CD14-positive monocyte (primary cell): ENCODE data around the gene UCP2. TPM values are rescaled to one million over a fixed set of nuclear protein-coding genes. Genes with fewer than 3 reads are reported as not detected.

Experiments
- DNase-seq, 3 donors: peaks; one replicate each; pipeline ENCODE4 v3.0.0-alpha.2; 2011 to 2022
- H2AFZ ChIP-seq: 2 replicates; pipeline ENCODE4 v1.6.0; 2012; ENCODE audit warnings: mild to moderate bottlenecking, low read depth, low read length, inconsistent platforms; ENCODE audit not compliant: insufficient read depth, poor library complexity, severe bottlenecking
- H3K27ac ChIP-seq, 2 donors: 1 replicate in 1 of 2; 2 replicates in 1 of 2; pipeline ENCODE4 v1.5.1; 2012 to 2013; ENCODE audit warnings: low read length in 2 of 2, control low read depth in 1 of 2, inconsistent platforms in 1 of 2, low read depth in 1 of 2, mild to moderate bottlenecking in 1 of 2
- H3K27me3 ChIP-seq, 2 donors: one replicate each; pipeline versions ENCODE4 v1.6.0 to v1.6.1; 2011 to 2013; ENCODE audit warnings: low read length in 2 of 2; ENCODE audit not compliant: control insufficient read depth in 2 of 2, insufficient read depth in 2 of 2
- H3K36me3 ChIP-seq, 2 donors: replicated peaks in 1 of 2; 1 replicate in 1 of 2; 2 replicates in 1 of 2; pipeline versions ENCODE4 v1.5.1 to v1.6.1; 2012 to 2013; ENCODE audit warnings: low read length in 2 of 2, control low read depth in 1 of 2, inconsistent platforms in 1 of 2, mild to moderate bottlenecking in 1 of 2; ENCODE audit not compliant: insufficient read depth in 2 of 2, control insufficient read depth in 1 of 2
- H3K4me1 ChIP-seq, 2 donors: 1 replicate in 1 of 2; 2 replicates in 1 of 2; pipeline versions ENCODE4 v1.5.1 to v1.6.1; 2012 to 2013; ENCODE audit warnings: low read length in 2 of 2, control low read depth in 1 of 2, inconsistent platforms in 1 of 2, mild to moderate bottlenecking in 1 of 2, moderate library complexity in 1 of 2; ENCODE audit not compliant: insufficient read depth in 2 of 2, control insufficient read depth in 1 of 2
- H3K4me2 ChIP-seq: replicated peaks from 2 replicates; pipeline ENCODE3; 2012; ENCODE audit warnings: low read length, moderate library complexity, mild to moderate bottlenecking; ENCODE audit not compliant: poor library complexity, severe bottlenecking; ENCODE audit errors: extremely low read depth
- H3K4me3 ChIP-seq, 3 experiments: fragments of 200-600 bp in 1 of 3; sonication (generic) in 1 of 3; replicated peaks in 1 of 3; 1 replicate in 2 of 3; 2 replicates in 1 of 3; pipeline ENCODE4 v1.5.1; 2011 to 2013; ENCODE audit warnings: low read length in 3 of 3, mild to moderate bottlenecking in 3 of 3, control low read depth in 2 of 3, low read depth in 2 of 3, inconsistent platforms in 1 of 3, moderate library complexity in 1 of 3
- H3K79me2 ChIP-seq: 2 replicates; pipeline ENCODE4 v1.6.0; 2012; ENCODE audit warnings: mild to moderate bottlenecking, control low read depth, inconsistent platforms, low read length, moderate library complexity; ENCODE audit not compliant: insufficient read depth
- H3K9ac ChIP-seq: 2 replicates; pipeline ENCODE4 v1.6.0; 2017; ENCODE audit warnings: low read length, mild to moderate bottlenecking; ENCODE audit not compliant: insufficient read depth, poor library complexity, severe bottlenecking
- H3K9me3 ChIP-seq, 2 donors: replicated peaks in 1 of 2; 1 replicate in 1 of 2; 2 replicates in 1 of 2; pipeline versions ENCODE4 v1.5.1 to v1.6.1; 2012 to 2013; ENCODE audit warnings: low read length in 2 of 2, control low read depth in 1 of 2; ENCODE audit not compliant: control insufficient read depth in 1 of 2, insufficient read depth in 1 of 2
- H4K20me1 ChIP-seq: 2 replicates; pipeline ENCODE4 v1.6.0; 2012; ENCODE audit warnings: mild to moderate bottlenecking, low read length, control low read depth, moderate library complexity; ENCODE audit not compliant: insufficient read depth
- H3K27ac Mint-ChIP-seq, 7 donors: one replicate each; pipeline ENCODE4 v1.8.0; 2020; ENCODE audit warnings: mild to moderate bottlenecking in 7 of 7, mixed read lengths in 7 of 7, moderate library complexity in 6 of 7, inconsistent platforms in 2 of 7
- H3K27me3 Mint-ChIP-seq, 3 donors: one replicate each; pipeline ENCODE4 v1.8.0; 2021 to 2022; ENCODE audit warnings: low read depth in 3 of 3, mild to moderate bottlenecking in 3 of 3, mixed read lengths in 3 of 3, moderate library complexity in 3 of 3, inconsistent platforms in 1 of 3
- H3K36me3 Mint-ChIP-seq, 2 donors: one replicate each; pipeline ENCODE4 v1.8.0; 2020; ENCODE audit warnings: mixed read lengths in 2 of 2, inconsistent platforms in 1 of 2, mild to moderate bottlenecking in 1 of 2
- H3K4me1 Mint-ChIP-seq: one replicate; pipeline ENCODE4 v1.8.0; 2020; ENCODE audit warnings: mild to moderate bottlenecking, mixed read lengths
- H3K4me3 Mint-ChIP-seq, 2 donors: one replicate each; pipeline ENCODE4 v1.8.0; 2020; ENCODE audit warnings: mild to moderate bottlenecking in 2 of 2, mixed read lengths in 2 of 2, moderate library complexity in 1 of 2
- H3K9me3 Mint-ChIP-seq, 7 donors: one replicate each; pipeline ENCODE4 v1.8.0; 2020 to 2022; ENCODE audit warnings: mixed read lengths in 7 of 7, mild to moderate bottlenecking in 6 of 7, moderate library complexity in 6 of 7, inconsistent platforms in 2 of 7
- CTCF ChIP-seq: fragments of 200-600 bp; IDR thresholded peaks from one replicate; pipeline ENCODE4 v1.8.0; 2022; ENCODE audit warnings: antibody characterized with exemption, mild to moderate bottlenecking
- WGBS: methylation state at CpG from one replicate; pipeline ENCODE4 v1.1.5; 2013; ENCODE audit warnings: missing lambda C conversion rate; ENCODE audit not compliant: insufficient coverage; 5-methylcytosine and 5-hydroxymethylcytosine counted together
- intact Hi-C, 2 donors: fragments of 100-400 bp; cut with micrococcal nuclease; formaldehyde crosslinking; loops; one replicate each; pipeline versions ENCODE4 v1.15.0 to v1.15.1; 2023
- polyA plus RNA-seq, 3 donors: library from polyadenylated mRNA; depleted of rRNA in 1 of 3; unstranded in 2 of 3; stranded (reverse) in 1 of 3; fragments of 300-500 nt in 2 of 3; fragments of >200 nt in 1 of 3; fragmentation: Illumina TruSeq in 2 of 3; gene quantifications; 1 replicate in 2 of 3; 2 replicates in 1 of 3; pipeline ENCODE4 v1.2.3, GENCODE V29; 2012 to 2021

Gene UCP2
- polyA plus RNA-seq, 3 donors: 496 to 665 (median 649) TPM

GRCh38 chr11:74006743-74007304, 24.2 kb upstream of the UCP2 start:
- Histone ChIP-seq H3K27ac (no peak overlapping the region), H3K36me3 (peaks cover 4 to 21% of the 10 kb centered on the region in 2 donors), H3K4me3 (no peak overlapping the region), H2AFZ (no peak overlapping the region), H3K9ac (no peak overlapping the region), H3K79me2 (no peaks in the 10 kb centered on the region), H4K20me1 (no peaks in the 10 kb centered on the region), H3K4me2 (no peak overlapping the region), H3K4me1 (peaks cover 4 to 9% of the 10 kb centered on the region in 2 donors), H3K9me3 (no peaks in the 10 kb centered on the region), H3K27me3 (no peaks in the 10 kb centered on the region)
- no peak overlapping the region for H3K4me3 Mint-ChIP-seq
- H3K27ac Mint-ChIP-seq: peak overlapping the region in 3 of 7 donors; percentile 32 to 43 (median 33)
- H3K4me1 Mint-ChIP-seq: peaks cover 18% of the 10 kb centered on the region
- DNase-seq: no peak
- no peak for TF ChIP-seq CTCF
- no peaks in the 10 kb centered on the region for H3K9me3 Mint-ChIP-seq
- H3K27me3 Mint-ChIP-seq: peaks cover 0 to 2% (median 0%) of the 10 kb centered on the region in 3 donors
- intact Hi-C loops: no loop called here
- 92% methylated on average over 5 of the region's 7 CpGs for WGBS
- peaks cover 19 to 35% of the 10 kb centered on the region in 2 donors for H3K36me3 Mint-ChIP-seq

GRCh38 chr11:74005721-74006517, 23.3 kb upstream of the UCP2 start:
- H2AFZ ChIP-seq: no peak overlapping the region
- no peak overlapping the region for H3K27ac ChIP-seq
- TF ChIP-seq CTCF: no peak
- WGBS: 98% methylated on average over 26 of the region's 29 CpGs
- no peaks in the 10 kb centered on the region for H4K20me1 ChIP-seq
- no peaks in the 10 kb centered on the region for H3K27me3 ChIP-seq
- no peak for DNase-seq
- H3K4me3 ChIP-seq: no peak overlapping the region
- no peaks in the 10 kb centered on the region for H3K9me3 ChIP-seq
- H3K36me3 Mint-ChIP-seq: peaks cover 18 to 33% of the 10 kb centered on the region in 2 donors
- H3K4me2 ChIP-seq: no peak overlapping the region
- H3K27ac Mint-ChIP-seq: peak overlapping the region in 2 of 7 donors; percentile 21 to 33
- H3K36me3 ChIP-seq: peaks cover 0 to 27% of the 10 kb centered on the region in 2 donors
- no peaks in the 10 kb centered on the region for H3K9me3 Mint-ChIP-seq
- intact Hi-C loops: no loop called here
- no peaks in the 10 kb centered on the region for H3K79me2 ChIP-seq
- no peak overlapping the region for H3K9ac ChIP-seq
- no peaks in the 10 kb centered on the region for H3K27me3 Mint-ChIP-seq
- H3K4me1 ChIP-seq: peaks cover 4 to 9% of the 10 kb centered on the region in 2 donors
- no peak overlapping the region for H3K4me3 Mint-ChIP-seq
- H3K4me1 Mint-ChIP-seq: peaks cover 9% of the 10 kb centered on the region
